HEK293T (cell line): ENCODE measurements around the gene ACVR1.

ENCODE experiments used
- CTCF ChIA-PET: fragments of 350-600 bp; formaldehyde crosslinking; extraction: SDS; loops from one replicate; lab custom pipeline; 2021; ENCODE audit warnings: antibody characterized with exemption, inconsistent platforms; lab: Yijun Ruan, JAX
- POLR2A ChIA-PET: fragments of 350-600 bp; formaldehyde crosslinking; extraction: SDS; loops from one replicate; lab custom pipeline; 2020; ENCODE audit warnings: antibody characterized with exemption, inconsistent platforms; lab: Yijun Ruan, JAX
- DNase-seq: peaks from one replicate; pipeline ENCODE4 v3.0.0; 2012; ENCODE audit warnings: mixed read lengths; ENCODE audit errors: extremely low spot score
- ARNT ChIP-seq: fragments of 450-650 bp; IDR thresholded peaks from 2 replicates; pipeline ENCODE4 v1.6.1; 2017; ENCODE audit warnings: mild to moderate bottlenecking
- BHLHE40 ChIP-seq: fragments of 450-650 bp; IDR thresholded peaks from 2 replicates; pipeline ENCODE4 v1.6.1; 2016; ENCODE audit warnings: mild to moderate bottlenecking, moderate library complexity, borderline replicate concordance
- CTBP1 ChIP-seq: fragments of 450-650 bp; IDR thresholded peaks from 2 replicates; pipeline ENCODE4 v1.6.1; 2016; ENCODE audit warnings: borderline replicate concordance
- ELF4 ChIP-seq: fragments of 450-650 bp; IDR thresholded peaks from 2 replicates; pipeline ENCODE4 v1.6.1; 2017; ENCODE audit warnings: antibody characterized with exemption
- FOXA1 ChIP-seq: fragments of 450-650 bp; IDR thresholded peaks from 2 replicates; pipeline ENCODE4 v1.6.1; 2016; ENCODE audit warnings: mild to moderate bottlenecking
- FOXK2 ChIP-seq: fragments of 450-650 bp; IDR thresholded peaks from 2 replicates; pipeline ENCODE4 v1.6.1; 2016; ENCODE audit warnings: mild to moderate bottlenecking
- FOXM1 ChIP-seq: fragments of 450-650 bp; IDR thresholded peaks from 2 replicates; pipeline ENCODE4 v1.6.1; 2017; ENCODE audit warnings: mild to moderate bottlenecking, borderline replicate concordance
- HDGF ChIP-seq: fragments of 450-650 bp; IDR thresholded peaks from 2 replicates; pipeline ENCODE4 v1.6.1; 2017; ENCODE audit warnings: antibody characterized with exemption, borderline replicate concordance
- L3MBTL2 ChIP-seq: fragments of 450-650 bp; conservative IDR thresholded peaks from 2 replicates; pipeline ENCODE4 v1.6.1; 2016; ENCODE audit warnings: mild to moderate bottlenecking
- LEF1 ChIP-seq: fragments of 450-650 bp; IDR thresholded peaks from 2 replicates; pipeline ENCODE4 v1.6.1; 2017; ENCODE audit warnings: mild to moderate bottlenecking, borderline replicate concordance
- NFRKB ChIP-seq: fragments of 450-650 bp; IDR thresholded peaks from 2 replicates; pipeline ENCODE4 v1.6.1; 2016; ENCODE audit warnings: mild to moderate bottlenecking, moderate library complexity
- PKNOX1 ChIP-seq: fragments of 450-650 bp; IDR thresholded peaks from 2 replicates; pipeline ENCODE4 v1.6.1; 2016
- SP1 ChIP-seq: fragments of 450-650 bp; IDR thresholded peaks from 2 replicates; pipeline ENCODE4 v1.6.1; 2017
- SUZ12 ChIP-seq: fragments of 450-650 bp; IDR thresholded peaks from 2 replicates; pipeline ENCODE4 v1.6.1; 2016; ENCODE audit warnings: mild to moderate bottlenecking
- TARDBP ChIP-seq: fragments of 450-650 bp; IDR thresholded peaks from 2 replicates; pipeline ENCODE4 v1.6.1; 2016
- ZNF384 ChIP-seq: fragments of 450-650 bp; IDR thresholded peaks from 2 replicates; pipeline ENCODE4 v1.6.1; 2016

ACVR1 gene

GRCh38 chr2:157874348-157874747 is 1.8 kb downstream of the ACVR1 start:
- DNase-seq = no peak
- TF ChIP-seq TARDBP = no peak
- TF ChIP-seq ELF4 = no peak
- no peak for TF ChIP-seq FOXK2
- no peak for TF ChIP-seq ZNF384
- TF ChIP-seq BHLHE40 = no peak
- no peak for TF ChIP-seq L3MBTL2
- no peak for TF ChIP-seq FOXA1
- TF ChIP-seq SP1 = no peak
- TF ChIP-seq LEF1 = no peak
- no peak for TF ChIP-seq ARNT
- TF ChIP-seq HDGF = no peak
- no peak for TF ChIP-seq FOXM1
- no peak for TF ChIP-seq CTBP1
- TF ChIP-seq NFRKB = no peak
- TF ChIP-seq PKNOX1 = no peak
- TF ChIP-seq SUZ12 = no peak
- CTCF ChIA-PET = interaction anchor here (1.0 kb wide), 1 partner anchor 30 kb away, joined by 3 read pairs; no protein-coding TSS in a partner anchor
- POLR2A ChIA-PET = interaction anchor here (1.5 kb wide), 1 partner anchor 10 kb away, joined by 3 read pairs; no protein-coding TSS in a partner anchor

- ChIA-PET CTCF (no interaction called here), POLR2A (no interaction called here)
- DNase-seq = no peak
- TF ChIP-seq ELF4 (no peak), TARDBP (no peak), SP1 (no peak), SUZ12 (no peak), LEF1 (no peak), ARNT (no peak), ZNF384 (no peak), CTBP1 (no peak), NFRKB (no peak), BHLHE40 (no peak), FOXK2 (no peak), FOXM1 (no peak), HDGF (no peak), FOXA1 (no peak)
Measured at GRCh38 chr2:157872791-157873190, 3.3 kb downstream of the ACVR1 start.

- CTCF ChIA-PET = no interaction called here
Measured at GRCh38 chr2:157871415-157871814, 4.7 kb downstream of the ACVR1 start.

GRCh38 chr2:157868993-157869392 is 7.1 kb downstream of the ACVR1 start:
- CTCF ChIA-PET = no interaction called here
- no peak for DNase-seq
- TF ChIP-seq BHLHE40 = no peak
- no peak for TF ChIP-seq ARNT
- no peak for TF ChIP-seq HDGF
- POLR2A ChIA-PET = no interaction called here

More at GRCh38 chr2:157871415-157871814, 4.7 kb downstream of the ACVR1 start:
- DNase-seq = no peak
- POLR2A ChIA-PET = no interaction called here
- TF ChIP-seq CTBP1 (no peak), NFRKB (no peak), FOXA1 (no peak), SUZ12 (no peak), SP1 (no peak), FOXM1 (no peak), ELF4 (no peak), BHLHE40 (no peak), ARNT (no peak), FOXK2 (no peak), L3MBTL2 (no peak), HDGF (no peak), PKNOX1 (no peak), LEF1 (no peak), ZNF384 (no peak), TARDBP (no peak)

GRCh38 chr2:157867703-157868102 is 8.4 kb downstream of the ACVR1 start:
- POLR2A ChIA-PET = no interaction called here
- CTCF ChIA-PET = no interaction called here
- TF ChIP-seq ELF4 (no peak), SP1 (no peak), BHLHE40 (no peak), SUZ12 (no peak), FOXK2 (no peak), FOXA1 (no peak), L3MBTL2 (no peak), LEF1 (no peak), CTBP1 (no peak), NFRKB (no peak), HDGF (no peak), TARDBP (no peak), ZNF384 (no peak), FOXM1 (no peak), PKNOX1 (no peak), ARNT (no peak)
- no peak for DNase-seq
